HG02763 (cell line): ENCODE data around the gene BLOC1S3.

Experiments used
- ATAC-seq: cut with Tn5 transposase; IDR thresholded peaks from one replicate; pipeline ENCODE4 v1.9.1; 2021; ENCODE audit warnings: mild to moderate bottlenecking, moderate library complexity; ENCODE audit not compliant: unreplicated experiment

Gene BLOC1S3

GRCh38 chr19:45145270-45146189 lies 33.1 kb upstream of the BLOC1S3 start:
- no peak for ATAC-seq

GRCh38 chr19:45146251-45146650 lies 32.3 kb upstream of the BLOC1S3 start:
- no peak for ATAC-seq

DNA sequence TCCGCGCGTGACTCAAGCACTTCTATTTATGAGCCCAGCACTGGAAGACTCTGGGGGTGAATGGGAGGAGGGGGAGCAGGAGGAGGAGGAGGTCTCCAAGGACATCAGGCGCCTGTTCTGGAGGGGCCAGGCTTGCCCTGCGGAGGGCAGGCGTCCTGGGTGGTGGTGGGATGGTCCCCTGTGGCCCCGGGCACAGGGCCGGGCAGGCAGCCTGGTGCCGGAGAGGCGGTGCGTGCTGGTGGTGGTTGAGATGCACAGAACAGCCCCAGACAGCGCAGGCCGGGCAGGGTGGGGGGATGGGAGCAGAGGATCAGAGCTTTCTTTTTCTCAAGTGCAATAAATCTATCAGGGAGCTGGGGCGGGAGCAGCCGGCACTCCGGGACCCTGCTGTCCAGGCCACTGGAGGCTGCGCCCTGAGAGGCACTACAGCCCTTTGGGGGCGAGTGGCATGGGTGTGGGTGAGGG lies 31.8 kb upstream of the BLOC1S3 start:
- no peak for ATAC-seq

- ATAC-seq: no peak
Measured at GRCh38 chr19:45147835-45148676, 30.5 kb upstream of the BLOC1S3 start.

GRCh38 chr19:45149129-45149528 lies 29.5 kb upstream of the BLOC1S3 start:
- no peak for ATAC-seq

GRCh38 chr19:45150180-45150579 lies 28.4 kb upstream of the BLOC1S3 start:
- ATAC-seq: no peak

DNA sequence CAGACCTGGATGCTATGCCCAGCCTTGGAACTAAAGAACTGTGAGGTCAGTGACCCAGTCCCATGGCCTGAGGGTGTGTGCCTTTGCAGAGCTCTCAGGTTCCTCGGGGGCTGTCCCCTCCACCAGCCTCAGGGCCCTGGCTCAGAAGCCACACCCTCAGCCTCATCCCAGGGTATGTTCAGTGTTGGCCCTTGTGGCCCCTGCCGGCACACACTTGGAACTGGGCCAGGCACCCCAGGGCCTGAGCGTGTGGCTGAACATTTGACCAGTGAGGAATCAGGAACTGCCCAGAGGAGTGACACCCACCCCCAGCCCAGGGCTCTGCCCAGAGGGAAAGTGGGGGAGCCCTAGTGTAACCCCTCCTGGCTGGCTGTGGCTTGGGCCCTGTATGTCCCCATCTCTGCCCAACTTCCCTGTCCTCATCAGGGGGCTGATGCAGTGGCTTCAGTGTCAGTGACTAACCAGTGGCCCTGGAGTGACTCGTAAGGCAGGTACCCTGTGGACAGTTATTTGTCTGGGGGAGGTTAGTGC lies 27.8 kb upstream of the BLOC1S3 start:
- no peak for ATAC-seq

DNA sequence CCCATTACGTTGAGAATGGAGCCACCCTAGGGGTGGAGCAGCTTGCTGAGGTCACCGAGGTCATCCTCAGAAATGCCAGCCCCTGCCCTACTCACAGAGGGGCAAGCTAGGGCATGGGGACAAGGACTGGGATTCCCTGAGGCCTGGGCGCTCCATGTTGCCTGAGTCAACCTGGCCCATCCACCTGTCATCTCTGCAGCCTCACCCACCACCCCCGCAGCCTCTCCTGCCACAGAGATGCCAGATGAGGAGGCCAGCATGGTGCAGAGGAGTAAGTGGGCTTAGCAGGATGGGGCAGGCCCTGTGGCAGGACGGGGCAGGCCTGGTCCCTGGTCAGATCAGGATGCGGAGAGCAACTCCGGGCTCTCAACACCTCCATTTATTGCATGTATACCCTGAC lies 27.3 kb upstream of the BLOC1S3 start:
- ATAC-seq: no peak

DNA sequence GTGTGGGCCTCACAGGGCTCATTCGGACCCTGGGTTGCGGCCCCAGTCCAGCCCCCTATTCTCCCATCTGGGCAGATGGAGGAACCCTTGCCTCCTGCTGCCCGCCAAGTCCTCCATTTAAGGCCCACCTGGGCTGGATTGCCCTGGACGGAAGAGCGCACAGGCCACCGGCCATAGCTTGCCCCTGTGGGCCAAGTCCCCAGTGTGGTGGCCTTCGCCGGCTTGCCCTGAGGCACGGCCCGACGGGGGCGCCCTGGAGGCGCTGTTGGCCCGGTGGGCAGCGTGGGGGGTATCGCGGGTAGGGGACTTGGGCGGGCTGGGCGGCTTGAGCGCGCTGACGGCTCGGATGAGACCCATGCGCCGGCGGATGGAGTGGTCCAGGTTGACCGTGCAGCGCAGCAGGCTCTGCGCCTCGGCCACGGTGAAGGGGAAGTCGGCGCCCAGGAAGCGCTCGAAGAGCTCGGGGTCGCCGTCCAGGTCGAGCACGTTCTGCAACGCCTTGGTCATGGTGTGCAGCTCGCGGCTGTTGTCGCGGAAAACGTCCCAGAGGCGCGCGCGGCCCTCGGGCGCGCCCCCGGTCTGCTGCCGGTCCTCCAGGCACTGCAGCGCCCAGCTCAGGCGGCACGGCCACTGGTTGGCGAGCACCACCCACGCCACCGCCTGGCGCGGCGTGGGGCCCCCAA lies 26.6 kb upstream of the BLOC1S3 start:
- no peak for ATAC-seq

- ATAC-seq: no peak
Measured at GRCh38 chr19:45152504-45153338, 25.9 kb upstream of the BLOC1S3 start.

GRCh38 chr19:45153339-45154063 lies 25.1 kb upstream of the BLOC1S3 start:
- ATAC-seq: no peak

DNA sequence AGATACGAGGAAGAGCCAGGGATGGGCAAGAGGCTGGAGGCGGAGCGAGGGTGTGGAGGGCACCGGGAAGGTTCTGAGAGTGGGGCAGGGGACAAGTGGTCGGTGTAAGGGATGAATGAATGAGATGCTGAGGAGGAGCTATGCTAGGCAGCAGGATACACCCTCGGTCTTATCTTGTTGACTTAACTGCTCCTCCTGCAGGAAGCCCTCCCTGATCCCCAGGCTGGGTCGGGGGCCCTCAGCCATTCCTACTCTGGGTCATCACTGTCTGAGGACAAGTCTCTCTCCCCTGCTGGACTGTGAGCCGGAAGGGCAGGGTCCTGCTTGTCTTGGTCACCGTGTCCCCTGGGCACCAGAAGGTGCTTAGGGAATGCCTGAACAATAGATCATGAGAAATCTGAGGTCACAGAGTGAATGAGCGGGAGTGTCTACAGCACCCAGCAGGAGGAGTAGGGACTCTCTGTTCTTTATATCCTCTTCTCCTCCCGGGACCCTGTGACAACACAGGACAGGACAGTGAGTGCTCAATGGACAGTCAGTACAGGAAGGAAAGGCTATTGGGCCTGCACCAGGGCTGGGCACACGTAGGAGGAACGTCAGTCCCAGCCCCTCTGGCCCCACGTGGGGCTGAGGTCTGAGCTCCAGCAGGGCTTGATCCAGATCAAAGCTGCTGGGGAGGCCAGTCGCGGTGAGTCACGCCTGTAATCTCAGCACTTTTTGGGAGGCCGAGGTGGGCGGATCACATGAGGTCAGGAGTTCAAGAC lies 24.3 kb upstream of the BLOC1S3 start:
- ATAC-seq: no peak

DNA sequence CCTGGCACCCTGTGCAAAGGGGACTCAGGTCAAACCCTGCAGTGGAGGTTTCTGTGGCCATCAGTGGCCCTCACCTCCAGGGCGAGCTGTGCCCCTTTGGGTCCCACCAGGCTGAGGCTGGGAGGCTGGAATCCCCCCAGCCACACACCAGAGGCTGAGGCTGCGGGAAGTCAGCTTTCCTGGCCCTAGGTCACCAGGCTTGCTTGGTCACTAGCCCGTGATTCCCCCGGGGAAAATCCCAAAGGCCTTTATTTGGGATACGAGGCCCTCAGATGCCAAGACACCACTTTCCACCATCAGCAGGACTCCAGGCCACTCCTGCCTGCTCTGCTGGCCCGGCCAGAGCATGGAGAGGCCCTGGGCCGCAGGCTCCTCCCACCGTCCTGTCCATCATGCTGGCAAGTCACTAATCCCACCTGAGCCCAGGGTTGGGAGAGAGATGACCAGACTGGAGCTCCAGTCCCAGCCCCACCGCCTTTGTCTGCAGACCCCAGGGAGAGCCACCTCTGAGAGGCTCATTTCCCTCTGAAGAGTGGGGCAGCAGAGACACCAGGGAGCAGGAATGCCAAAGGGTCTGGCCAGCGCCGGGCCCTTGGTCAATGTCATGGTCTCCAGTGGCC lies 22.5 kb upstream of the BLOC1S3 start:
- no peak for ATAC-seq

GRCh38 chr19:45156751-45157150 lies 21.8 kb upstream of the BLOC1S3 start:
- no peak for ATAC-seq

- no peak for ATAC-seq
Measured at GRCh38 chr19:45158503-45159209, 19.9 kb upstream of the BLOC1S3 start.

DNA sequence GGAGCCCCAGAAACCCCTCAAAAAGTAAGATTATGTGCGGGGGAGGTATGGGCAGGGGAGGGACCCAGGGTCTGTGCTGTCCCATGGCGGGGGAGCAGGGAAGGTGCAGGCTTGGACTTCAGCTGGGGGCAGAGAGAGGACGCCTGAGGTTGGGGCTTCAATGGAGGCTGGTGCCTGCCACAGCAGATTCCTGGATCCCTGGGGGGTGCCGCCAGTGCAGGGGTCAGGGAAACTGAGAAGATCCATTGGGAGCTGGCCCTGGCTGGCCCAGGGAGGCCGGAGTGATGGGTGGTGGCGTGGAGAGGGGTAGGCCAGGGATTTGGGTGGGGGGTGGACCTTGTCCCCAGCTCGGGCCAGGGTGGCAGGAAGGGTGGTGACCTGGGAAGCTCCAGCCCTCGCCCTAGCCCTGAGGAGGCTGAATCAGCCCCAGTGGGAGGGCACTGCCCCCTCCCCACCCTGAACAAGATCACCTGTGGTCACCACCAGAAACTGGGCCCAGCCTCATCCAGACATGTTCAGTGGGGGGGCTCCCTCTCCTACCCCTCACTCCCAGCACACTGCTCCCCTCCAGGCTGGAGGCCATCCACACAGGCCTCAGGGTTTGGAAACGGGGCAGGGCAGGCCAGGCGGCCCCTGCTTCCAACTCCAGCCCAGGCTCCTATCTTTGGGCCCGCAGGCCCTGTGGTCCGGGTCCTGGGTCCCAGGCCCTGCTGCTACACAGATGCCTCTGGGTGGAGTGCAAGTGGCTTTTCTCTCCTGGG lies 19.2 kb upstream of the BLOC1S3 start:
- no peak for ATAC-seq

GRCh38 chr19:45159971-45160324 lies 18.6 kb upstream of the BLOC1S3 start:
- ATAC-seq: no peak
